ENCODE data around the gene SH3TC2. TPM values are rescaled to one million over a fixed set of nuclear protein-coding genes. Genes with fewer than 3 reads are reported as not detected.

The SH3TC2 gene
- polyA plus RNA-seq, 1 of the 3 experiments (the other 2 are of a cell fraction), result 1.1 TPM

- Histone ChIP-seq H4K20me1 (ENCODE audit: insufficient read depth) (no peaks in the 10 kb centered on the region), H3K9me3 (no peaks in the 10 kb centered on the region), H3K79me2 (ENCODE audit: insufficient read depth) (no peaks in the 10 kb centered on the region), H2AFZ (ENCODE audit: low read depth) (no peak overlapping the region), H3K27ac (ENCODE audit: low read depth in 2 of 2, low read length in 1 of 2) (no peak overlapping the region), H3K9me2 (no peaks in the 10 kb centered on the region), H3K4me3 (ENCODE audit: low read depth in 2 of 2, low read length in 1 of 2) (no peak overlapping the region), H3K36me3 (replicated peaks in 1 of 2; ENCODE audit: control insufficient read depth in 1 of 2, insufficient read depth in 2 of 2, low read length in 1 of 2) (no peaks in the 10 kb centered on the region), H3K4me2 (no peak overlapping the region), H3K4me1 (ENCODE audit: control insufficient read depth in 1 of 2, insufficient read depth in 2 of 2, low read depth in 1 of 2, low read length in 1 of 2) (no peaks in the 10 kb centered on the region; a peak in 1 of 4 replicates), H3F3A (replicated peaks; ENCODE audit: insufficient read depth) (no peaks in the 10 kb centered on the region), H3K9ac (no peak overlapping the region), H3K27me3 (ENCODE audit: insufficient read depth) (no peaks in the 10 kb centered on the region)
- CTCF ChIA-PET, result interaction anchor here (0.7 to 4.2 kb wide), 11 partner anchors 11 to 265 kb away, joined by 3 to 20 read pairs (median 6); no protein-coding TSS in a partner anchor
- 73% methylated on average over 2 of the region's 2 CpGs for WGBS (ENCODE audit: low lambda C conversion rate)
- TF ChIP-seq SIN3A (IDR thresholded peaks at IDR 0.05; ENCODE audit: borderline replicate concordance, low read depth, low read length) (no peak), MAX (IDR thresholded peaks at IDR 0.05; ENCODE audit: low read depth) (no peak), POLR2AphosphoS5 (IDR thresholded peaks at IDR 0.05; ENCODE audit: low read depth, low read length) (no peak), CHD2 (IDR thresholded peaks at IDR 0.05; ENCODE audit: low read length, partially characterized antibody) (no peak), REST (IDR thresholded peaks at IDR 0.05; ENCODE audit: low read depth, low read length) (no peak), RFX5 (IDR thresholded peaks at IDR 0.05; ENCODE audit: low read length) (no peak), USF1 (IDR thresholded peaks at IDR 0.05; ENCODE audit: borderline replicate concordance, low read depth) (no peak), USF2 (IDR thresholded peaks at IDR 0.05; ENCODE audit: borderline replicate concordance, low read depth, low read length) (no peak), FOXJ3 (CRISPR knock-in tag; IDR thresholded peaks at IDR 0.05) (no peak), IRF3 (IDR thresholded peaks at IDR 0.05; ENCODE audit: low read depth, low read length) (no peak), PBX3 (IDR thresholded peaks at IDR 0.05) (no peak), TEAD4 (IDR thresholded peaks at IDR 0.05; ENCODE audit: borderline replicate concordance, insufficient read depth) (no peak), RXRA (IDR thresholded peaks at IDR 0.05; ENCODE audit: borderline replicate concordance, low read depth) (no peak), MXI1 (IDR thresholded peaks at IDR 0.05; ENCODE audit: low read depth, low read length) (no peak)
- POLR2A ChIA-PET, result no interaction called here
- no peak for DNase-seq
Measured at GRCh38 chr5:148995791-148996190, 67.1 kb downstream of the SH3TC2 start.

Measured in SK-N-SH (cell line).